Measurements from ENCODE around the gene AHRR.
"Not testable (repeated sequence)": the region's sequence is repeated elsewhere in the genome, so short reads cannot be mapped to it uniquely, and the experiment has no call there.

The AHRR gene

DNA sequence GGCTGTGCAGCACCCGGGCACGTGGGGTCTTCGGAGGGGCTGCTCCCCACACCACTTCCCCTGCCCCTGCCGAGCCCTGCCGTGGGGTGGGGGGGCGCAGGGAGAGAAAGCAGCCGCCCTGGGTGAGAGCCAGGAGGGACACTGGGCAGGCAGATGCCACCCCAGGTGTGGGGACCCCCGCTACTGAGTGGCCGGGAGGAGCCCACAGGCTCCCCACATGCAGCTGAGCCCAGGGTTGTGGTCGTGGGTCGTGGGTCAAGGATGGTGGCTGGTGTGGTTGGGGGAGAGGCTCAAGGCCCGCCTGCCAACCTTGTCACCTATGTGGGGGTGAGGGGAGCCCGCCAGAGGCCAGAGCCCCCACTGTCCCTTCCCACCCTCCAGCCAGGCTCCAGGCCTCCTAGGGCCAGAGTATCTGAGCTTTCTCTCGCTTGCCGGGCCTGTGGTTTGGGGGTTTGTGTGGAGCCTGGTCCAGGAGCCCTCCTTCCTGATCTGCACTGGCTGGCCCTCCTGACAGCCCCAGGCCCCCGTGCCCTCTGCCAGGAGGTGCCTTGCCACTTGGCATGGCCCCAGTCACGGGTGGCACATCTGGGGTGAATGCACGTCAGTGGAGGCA, 157.0 kb downstream of the AHRR start:
- DNase-seq, result no peak

DNA sequence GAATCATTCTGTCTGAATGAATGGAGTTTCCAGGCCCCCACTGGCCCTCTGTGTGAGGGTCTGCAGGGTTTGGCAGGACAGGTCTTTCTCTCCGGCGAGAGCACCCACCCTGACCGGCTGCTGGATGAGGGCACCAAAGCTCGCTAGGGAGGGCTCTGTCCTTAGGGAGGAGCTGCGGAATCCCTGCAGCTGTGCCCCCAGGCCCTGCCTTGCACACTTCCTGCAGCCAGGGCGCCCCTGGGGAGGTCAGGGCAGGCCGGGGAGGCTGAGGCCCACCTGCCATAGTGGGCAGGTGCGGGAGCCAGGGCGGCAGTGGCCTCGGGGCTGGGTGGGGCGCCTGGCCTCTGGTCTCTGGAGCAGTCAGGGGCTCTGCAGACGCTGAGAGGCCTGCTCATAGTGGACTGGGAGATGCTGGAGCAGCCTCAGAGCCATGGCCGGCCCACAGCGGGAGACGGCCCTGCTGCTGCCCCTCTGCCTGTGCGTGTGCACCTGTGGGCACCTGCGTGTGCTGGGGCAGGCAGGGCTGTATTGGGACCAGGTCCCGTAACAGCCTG, 157.5 kb downstream of the AHRR start:
- no peak for DNase-seq

DNA sequence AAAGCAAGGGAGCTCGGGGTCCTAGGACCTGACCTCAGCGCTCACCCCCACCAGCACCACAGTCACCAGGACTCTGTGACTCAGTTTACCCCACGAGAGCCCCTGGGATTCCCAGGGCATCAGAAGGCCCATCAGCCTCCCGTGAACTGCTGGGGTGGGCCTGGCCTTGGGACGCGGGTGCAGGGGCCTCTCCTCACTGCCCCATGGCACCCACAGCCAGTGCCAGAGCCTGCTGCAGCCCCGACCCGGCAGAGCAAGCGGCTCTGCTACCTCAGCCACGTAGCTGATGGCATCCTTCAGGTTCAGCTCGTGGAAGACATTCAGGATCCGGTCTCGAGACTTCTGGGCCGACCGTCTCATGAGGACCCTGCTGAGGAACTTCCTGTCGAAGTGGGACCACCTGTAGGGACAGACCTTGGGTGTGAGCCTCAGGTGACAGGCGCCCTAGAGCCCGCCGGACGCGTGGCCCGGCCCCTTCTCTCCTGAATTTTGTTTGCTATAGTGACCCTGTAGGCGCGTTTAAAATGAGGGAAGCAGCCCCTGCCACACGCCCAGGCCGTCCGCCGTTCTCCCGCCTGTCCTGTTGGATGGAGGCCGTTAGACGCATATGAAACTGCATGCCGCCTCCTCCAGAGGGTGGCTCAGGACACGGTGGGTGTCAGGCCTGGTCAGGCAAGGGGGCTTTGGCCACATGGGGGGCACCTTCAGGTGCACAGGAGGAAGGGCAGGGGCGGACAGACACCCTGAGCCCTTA, 158.2 kb downstream of the AHRR start:
- no peak for DNase-seq

DNA sequence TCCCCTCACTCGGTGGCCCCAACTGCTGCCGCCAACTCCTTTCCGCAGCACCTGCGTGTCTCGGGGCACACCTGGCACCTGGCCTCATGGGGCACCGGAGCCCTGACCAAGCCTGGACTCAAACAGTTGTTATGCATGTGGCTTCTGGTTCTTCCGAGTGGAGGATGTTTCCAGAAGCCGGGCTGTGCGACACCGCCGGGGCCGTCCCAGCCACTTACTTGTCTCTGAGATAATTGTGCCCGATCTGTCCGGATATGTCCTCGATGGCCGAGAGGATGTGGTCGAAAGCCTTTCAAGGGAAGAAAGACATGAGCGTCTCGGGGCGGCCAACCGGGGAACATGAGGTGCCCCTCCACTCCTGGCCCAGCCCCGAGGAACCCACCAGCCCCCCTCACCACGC, 159.8 kb downstream of the AHRR start:
- DNase-seq, result no peak

DNA sequence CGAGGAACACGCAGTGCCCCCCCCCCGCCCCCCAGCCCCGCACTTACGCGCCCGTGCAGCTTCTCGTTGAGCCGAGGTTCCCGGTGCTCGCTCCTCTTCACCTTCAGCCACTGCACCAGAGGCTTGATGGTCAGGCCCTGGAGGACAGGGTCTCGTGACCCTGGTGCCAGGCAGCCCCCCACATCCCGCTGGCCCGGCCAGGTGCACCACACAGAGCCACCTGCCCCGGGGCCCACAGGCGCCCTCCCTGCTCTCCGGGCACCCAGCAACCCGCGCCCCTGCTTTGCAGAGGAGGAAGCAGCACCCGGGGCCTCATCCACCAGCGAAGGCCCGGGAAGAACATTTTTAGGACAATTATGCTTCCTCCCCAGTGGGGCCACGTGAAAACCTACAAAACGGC, 160.5 kb downstream of the AHRR start:
- no peak for DNase-seq

DNA sequence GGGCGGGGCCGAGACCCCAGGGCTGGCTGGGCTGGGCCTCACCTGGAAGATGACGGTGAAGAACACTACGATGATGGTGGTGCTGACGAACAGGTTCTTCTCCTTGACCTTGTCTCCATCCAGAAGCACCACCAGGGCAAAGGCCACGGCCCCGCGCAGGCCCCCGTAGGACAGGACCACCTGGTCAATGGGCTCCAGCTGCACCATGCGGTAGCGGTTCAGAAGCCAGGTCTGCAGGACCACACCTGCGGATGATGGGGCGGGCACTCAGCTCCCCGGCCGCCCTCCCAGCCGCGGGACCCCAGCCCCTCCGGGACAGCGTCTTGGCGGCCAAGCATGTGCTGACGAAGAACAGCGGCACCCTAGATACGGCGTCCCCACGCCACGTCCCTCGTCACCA, 161.0 kb downstream of the AHRR start:
- no peak for DNase-seq

DNA sequence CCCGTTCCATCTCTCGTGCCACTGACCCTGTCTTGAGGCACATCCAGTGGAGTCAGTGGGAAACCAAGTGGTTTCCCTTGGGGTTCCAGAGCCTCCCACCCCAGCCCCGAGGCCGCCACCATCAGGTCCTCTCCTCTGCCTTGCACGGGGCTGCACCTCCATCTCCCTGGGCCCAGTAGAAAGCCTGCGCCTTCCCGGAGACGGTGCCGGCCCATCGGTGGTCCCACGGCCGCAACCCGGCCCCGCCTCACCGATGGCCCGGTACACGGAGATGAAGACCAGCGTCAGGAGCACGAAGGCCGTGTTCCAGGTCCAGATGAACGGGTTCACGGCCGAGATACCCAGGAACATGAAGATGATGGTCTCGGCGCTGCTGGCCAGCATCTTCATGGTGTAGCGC, 161.5 kb downstream of the AHRR start:
- no peak for DNase-seq

DNA sequence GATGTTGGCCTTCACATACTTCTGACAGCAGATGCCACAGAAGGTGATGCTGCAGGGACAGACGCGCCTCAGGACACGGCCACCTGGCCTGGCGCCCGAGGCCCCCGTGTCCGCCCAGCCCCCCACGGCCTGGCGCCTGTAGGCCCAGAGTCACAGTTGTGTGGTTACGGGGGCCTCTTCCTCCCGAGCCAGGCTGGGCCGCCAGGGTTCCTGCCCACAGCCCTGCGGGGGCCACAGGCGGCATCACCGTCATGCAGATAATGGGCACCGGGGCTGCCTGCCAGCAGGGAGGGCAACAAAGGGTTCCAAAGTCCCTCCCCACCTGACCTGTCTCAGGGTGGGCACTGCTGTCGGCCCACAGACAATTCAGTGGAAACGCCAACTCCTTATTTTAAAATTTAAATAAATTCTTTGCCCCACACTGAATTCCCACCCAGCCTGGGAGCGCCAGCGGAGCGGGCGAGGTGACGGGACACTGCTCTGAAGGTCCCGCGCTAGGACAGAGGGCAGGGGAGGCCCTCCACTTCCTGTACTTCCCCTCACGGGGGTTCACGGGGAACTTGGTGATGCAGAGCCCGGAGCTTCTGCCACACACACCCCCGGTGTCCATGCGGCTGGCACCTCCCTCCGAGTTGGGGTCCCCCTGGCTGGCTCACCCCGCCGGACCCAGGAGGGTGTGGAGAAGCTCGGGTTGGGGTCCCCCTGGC, 162.1 kb downstream of the AHRR start:
- DNase-seq, result no peak

DNA sequence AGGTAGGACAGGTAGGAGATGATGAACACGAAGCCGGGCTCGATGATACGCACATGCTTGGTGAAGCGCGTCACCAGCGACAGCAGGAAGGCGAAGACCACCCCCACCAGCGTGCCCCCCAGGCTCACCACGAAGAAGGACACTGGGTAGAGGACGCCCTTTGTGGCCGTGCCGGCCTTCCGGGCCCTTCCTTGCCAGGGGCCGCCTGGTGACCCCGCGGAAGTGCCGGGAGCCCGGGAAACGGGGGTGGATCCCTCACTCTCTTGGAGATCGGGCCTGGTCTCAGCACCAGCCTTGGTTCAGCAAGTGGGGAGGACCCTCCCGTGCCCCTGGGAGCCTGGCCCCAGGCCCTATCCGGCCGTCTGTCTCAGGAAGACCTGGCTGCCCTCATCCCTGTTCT, 163.0 kb downstream of the AHRR start:
- DNase-seq, result no peak

DNA sequence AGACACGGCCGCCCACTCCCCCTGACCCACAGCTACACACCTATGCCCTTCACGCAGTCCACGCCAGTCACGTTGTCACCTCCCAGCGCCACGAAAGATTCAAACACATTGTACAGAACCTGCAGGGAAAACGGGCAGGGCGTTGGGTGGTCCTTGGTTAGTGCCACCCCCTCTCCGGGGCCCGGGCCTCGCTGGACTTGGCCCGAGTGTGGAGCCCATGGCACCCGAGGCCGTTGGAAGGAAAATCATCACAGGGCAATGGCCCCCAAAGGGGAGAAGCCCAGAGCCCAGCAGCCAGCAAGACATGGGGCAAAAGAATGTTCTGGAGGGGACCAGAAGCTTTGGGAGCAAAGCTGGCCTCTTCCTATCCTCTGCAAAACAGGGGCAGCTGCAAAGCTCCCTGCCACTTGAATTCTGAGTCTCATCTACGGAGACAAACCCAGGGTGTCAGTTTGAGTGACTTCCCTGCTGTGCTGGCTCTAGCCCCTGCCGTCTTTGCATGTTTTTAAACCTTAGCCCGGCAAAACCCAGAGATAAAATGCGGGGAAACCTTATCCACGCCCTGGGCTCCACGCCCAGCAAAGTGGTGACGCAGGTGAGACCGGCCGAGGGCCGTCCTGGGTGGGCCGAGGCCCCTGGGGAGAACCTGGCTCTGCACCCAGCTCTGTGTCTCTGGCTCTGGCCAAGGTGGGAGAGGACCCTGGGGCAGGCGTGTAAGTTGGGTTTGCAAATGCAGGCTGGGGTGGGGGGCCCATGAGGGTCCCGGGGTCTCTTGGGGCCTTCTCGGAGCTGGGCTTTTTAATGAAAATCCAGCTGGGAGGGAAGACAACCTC, 163.8 kb downstream of the AHRR start:
- no peak for DNase-seq

DNA sequence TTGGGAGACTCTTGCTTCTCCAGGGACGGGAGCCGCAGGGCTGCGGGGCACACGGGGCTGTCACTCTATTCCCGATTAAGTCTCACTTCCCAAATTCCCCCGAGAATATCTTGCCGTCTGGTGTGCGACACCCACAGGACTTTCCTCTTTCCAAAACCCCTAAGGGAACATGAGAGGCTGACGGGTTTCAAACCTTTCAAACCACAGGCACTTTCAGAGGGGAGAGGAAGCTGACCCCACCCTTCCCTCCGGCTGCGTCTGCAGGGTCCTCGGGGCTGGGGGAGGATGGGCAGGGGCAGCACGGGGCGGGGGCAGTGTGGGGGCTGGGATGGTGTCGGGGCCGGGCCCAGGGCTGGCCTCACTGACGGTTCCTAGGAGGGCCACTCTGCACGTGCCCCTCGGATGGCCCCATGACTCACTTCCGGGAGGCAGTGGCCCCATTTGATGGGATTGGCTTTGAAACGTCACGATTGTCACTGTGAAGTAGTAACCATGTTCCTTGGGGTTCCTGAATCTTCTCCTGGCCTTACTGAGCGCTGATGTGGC, 164.5 kb downstream of the AHRR start:
- DNase-seq, result no peak

DNA sequence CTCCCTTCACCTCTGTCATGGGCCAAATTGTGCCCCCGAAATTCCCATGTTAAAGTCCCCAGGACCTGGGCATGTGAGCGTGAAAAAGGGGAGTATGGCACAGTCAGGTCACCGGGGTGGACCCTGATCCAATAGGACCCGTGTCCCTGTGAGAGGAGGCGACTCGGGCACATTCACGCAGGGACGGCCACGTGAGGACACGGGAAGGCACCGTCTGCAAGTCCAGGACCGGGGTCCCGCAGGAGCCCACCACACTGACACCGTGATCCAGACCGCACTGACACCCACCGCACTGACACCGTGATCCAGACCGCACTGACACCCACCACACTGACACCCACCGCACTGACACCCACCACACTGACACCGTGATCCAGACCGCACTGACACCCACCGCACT, 165.1 kb downstream of the AHRR start:
- not testable (repeated sequence) for DNase-seq

All from NCI-H510A (cell line).